KOPT-K1 (cell line): ENCODE data around the gene PLN.

Experiments used
- H3K27ac ChIP-seq: fragments of 200-600 bp; sonication (generic); 2 replicates; pipeline ENCODE4 v1.5.1; 2016; ENCODE audit warnings: antibody characterized with exemption, mild to moderate bottlenecking, low read depth, low read length; ENCODE audit not compliant: poor library complexity, severe bottlenecking
- H3K36me3 ChIP-seq: fragments of 200-600 bp; sonication (generic); 2 replicates; pipeline ENCODE4 v1.5.1; 2017; ENCODE audit warnings: antibody characterized with exemption, mild to moderate bottlenecking, low read length, moderate library complexity; ENCODE audit not compliant: insufficient read depth
- H3K9me3 ChIP-seq: fragments of 200-600 bp; sonication (generic); 2 replicates; pipeline ENCODE4 v1.5.1; 2017; ENCODE audit warnings: antibody characterized with exemption, low read length, mild to moderate bottlenecking; ENCODE audit not compliant: insufficient read depth, poor library complexity, severe bottlenecking

Gene PLN

DNA sequence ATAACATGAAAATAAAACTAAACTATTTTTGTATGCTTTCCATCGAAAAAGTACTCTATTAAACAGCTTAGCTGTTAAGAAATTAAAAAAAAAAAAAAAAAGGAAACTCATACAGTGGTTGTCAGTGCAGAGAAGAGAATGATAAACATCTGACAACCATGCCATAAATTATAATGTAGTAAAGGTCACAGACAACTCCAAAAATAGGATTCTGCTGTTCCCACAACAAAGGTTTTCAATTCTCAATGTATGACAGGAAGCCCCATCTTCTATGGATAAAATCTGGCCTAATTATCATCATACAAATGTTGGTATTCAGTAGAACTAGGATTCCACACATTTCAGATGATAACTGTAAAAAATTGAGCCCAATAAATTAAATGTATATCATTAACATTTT is 5.0 kb downstream of the PLN start:
- Histone ChIP-seq H3K36me3 (peaks cover 22% of the 10 kb centered on the region), H3K9me3 (no peaks in the 10 kb centered on the region), H3K27ac (no peak overlapping the region)

DNA sequence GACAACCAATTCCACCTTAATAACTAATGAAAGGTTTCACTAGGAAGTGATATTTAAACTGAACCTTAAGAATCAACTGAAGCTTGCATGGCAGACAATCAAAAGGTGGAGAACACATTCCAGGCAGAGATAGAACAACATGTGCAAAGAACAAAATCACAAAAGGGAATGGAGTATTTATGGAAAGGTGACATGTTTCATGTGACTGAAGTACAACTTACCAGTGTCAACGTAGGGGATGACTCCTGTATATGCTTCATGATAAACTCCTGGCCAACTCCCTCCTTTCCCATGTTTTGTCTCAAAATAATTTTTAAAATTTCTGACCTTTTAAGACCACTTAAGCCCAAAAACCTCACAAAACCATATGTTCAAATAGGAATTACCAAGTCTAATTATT is 6.6 kb downstream of the PLN start:
- Histone ChIP-seq H3K36me3 (peaks cover 22% of the 10 kb centered on the region), H3K27ac (no peak overlapping the region), H3K9me3 (no peaks in the 10 kb centered on the region)

- peak overlapping the region; percentile 39 for H3K27ac ChIP-seq
- peaks cover 35% of the 10 kb centered on the region for H3K36me3 ChIP-seq
- H3K9me3 ChIP-seq = no peaks in the 10 kb centered on the region
These were observed 10.5 kb downstream of the PLN start for GRCh38 chr6:118558464-118559217.

DNA sequence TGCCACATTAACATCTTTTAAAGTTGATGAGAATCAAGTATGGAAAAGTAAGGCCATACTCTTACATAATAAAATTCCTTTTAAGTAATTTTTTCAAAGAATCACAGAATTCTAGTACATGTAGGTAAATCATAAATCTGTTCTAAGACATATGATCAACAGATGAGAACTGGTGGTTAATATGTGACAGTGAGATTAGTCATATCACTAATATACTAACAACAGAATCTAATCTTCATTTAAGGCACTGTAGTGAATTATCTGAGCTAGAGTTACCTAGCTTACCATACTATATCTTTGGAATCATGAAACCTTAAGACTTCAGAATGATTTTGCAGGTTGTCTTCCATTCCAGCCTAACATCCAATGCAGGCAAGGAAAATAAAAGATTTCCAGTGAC is 11.6 kb downstream of the PLN start:
- Histone ChIP-seq H3K9me3 (no peaks in the 10 kb centered on the region), H3K36me3 (peaks cover 39% of the 10 kb centered on the region), H3K27ac (peak overlapping the region; percentile 39)

DNA sequence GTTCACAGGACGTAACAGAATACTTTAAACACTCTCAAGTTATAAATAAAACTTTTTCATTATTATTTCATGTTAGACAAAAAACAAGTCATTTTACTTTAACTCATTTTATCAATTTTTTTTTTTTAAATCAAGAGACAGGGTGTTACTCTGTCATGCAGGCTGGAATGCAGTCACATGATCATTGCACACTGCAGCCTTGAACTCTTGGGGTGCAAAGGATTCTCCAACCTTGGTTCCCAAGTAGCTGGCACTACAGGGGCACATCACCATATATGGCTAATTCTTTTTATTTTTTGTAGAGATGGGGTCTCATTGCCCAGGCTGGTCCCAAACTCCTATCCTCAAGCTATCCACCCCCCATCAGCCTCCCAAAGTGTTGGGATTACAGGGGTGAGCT is 14.2 kb downstream of the PLN start:
- Histone ChIP-seq H3K27ac (no peak overlapping the region), H3K9me3 (no peaks in the 10 kb centered on the region), H3K36me3 (peaks cover 38% of the 10 kb centered on the region)

DNA sequence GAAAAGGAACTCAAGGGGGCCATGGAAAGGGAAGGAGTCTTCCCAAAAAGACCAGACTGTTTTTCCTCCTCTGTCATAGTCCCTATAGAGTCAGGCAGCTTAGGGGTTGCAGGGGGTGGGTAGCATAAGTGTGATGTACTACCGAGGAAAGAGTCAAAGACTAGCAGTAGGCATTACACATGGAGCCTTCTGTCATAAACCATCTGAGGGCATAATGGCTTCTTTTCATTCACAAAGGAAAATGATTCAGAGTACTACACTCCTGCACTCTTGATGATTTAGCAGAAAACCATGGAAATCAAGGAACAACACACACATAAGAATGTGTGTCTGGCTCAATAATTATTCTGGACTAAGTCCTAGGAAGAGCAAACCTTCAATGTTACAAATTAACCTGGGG is 14.9 kb downstream of the PLN start:
- peaks cover 38% of the 10 kb centered on the region for H3K36me3 ChIP-seq
- no peaks in the 10 kb centered on the region for H3K9me3 ChIP-seq
- H3K27ac ChIP-seq = no peak overlapping the region

DNA sequence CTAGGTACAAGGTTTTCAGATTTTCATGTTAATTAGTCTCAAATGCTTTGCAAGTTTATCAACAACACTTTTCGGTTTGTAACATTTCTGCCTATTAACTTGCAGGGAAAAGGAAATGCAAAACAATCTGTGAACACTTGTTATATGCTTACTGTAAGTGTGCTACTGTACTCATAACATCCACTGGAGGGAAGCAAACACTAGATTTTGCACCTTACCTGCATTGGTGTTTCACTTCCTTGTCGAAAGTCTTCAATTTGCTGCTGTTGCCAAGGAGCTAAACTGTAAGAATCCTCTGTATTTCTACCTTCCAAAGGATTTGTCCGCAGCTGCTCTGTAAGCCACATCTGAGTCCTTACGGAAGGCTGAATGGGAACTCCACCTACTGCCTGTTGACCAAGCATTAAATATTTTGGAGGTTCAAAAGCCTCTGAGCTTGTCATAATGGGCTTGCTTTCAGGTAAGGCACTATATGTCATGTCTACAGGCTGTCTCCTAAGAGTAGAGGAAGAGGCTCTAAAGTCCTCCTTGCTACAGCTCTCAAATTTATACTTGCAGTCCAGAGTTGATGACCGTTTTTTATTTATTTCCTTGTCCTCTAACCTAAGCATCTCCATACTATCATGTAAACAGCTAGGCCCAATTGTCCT is 17.3 kb downstream of the PLN start:
- Histone ChIP-seq H3K36me3 (peaks cover 38% of the 10 kb centered on the region), H3K27ac (no peak overlapping the region), H3K9me3 (no peaks in the 10 kb centered on the region)

- H3K27ac ChIP-seq = no peak overlapping the region
- H3K9me3 ChIP-seq = no peaks in the 10 kb centered on the region
- H3K36me3 ChIP-seq = peaks cover 32% of the 10 kb centered on the region
These were observed 19.9 kb downstream of the PLN start for GRCh38 chr6:118567974-118568373.

- Histone ChIP-seq H3K9me3 (peaks cover 9% of the 10 kb centered on the region), H3K36me3 (peaks cover 27% of the 10 kb centered on the region), H3K27ac (no peak overlapping the region)
These were observed 21.4 kb downstream of the PLN start for GRCh38 chr6:118569498-118569897.

DNA sequence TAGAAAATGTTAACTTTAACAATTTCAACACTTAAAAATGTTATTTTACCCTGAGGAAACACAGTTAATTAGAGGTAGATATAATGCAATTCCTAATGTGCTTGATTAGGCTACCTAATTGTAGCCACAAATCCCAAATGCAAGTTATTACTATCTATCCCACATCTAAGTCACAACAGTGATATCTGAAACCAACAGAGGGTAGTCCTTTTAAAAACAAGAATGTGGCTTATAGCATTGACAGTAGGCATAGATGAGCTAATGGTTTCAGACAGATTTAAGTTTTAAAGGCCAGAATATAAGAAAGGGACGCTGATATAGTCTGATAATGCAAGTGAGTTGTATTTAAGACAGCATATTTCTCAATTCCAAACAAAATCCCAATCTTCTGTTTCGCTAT is 23.0 kb downstream of the PLN start:
- Histone ChIP-seq H3K27ac (no peak overlapping the region), H3K36me3 (peaks cover 27% of the 10 kb centered on the region), H3K9me3 (peaks cover 25% of the 10 kb centered on the region)

DNA sequence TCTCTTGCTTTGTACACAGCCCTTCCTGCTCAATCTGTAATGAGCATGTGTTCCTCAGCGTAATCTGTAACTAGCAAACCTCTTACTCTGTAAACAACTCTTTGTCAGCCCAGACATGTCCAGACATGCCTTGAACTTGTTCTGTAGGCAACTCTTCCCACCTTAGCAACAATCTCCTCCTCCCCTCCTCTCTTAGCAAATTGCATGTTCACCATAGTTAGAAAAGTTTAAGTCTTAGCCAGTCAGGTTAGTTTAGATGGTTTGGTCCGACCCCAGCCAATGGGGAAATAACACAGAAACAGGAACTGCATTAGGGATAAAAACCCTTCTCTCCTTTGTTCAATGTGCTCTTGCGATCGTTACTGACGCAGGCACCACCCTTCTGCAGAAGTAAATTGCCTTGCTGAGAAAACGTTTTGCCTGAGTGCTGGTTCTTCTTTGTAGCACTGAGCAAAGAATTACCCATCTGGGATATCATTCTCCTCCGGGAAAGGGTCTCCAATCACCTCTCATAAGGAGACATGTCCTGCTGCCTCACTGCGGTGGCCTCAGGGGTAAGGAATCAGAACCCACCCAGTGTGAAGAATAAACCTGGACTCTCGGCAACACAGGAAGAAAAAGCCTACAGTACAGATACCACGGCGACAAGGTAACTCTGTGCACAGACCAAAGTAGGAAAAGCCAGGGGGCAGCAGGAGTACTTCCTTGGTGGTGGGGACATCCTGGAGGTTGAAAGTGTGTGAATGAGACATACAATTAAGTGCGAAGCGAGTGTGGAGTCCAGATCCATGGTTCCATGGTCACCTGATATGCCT is 26.2 kb downstream of the PLN start:
- Histone ChIP-seq H3K27ac (no peak overlapping the region), H3K36me3 (peaks cover 56% of the 10 kb centered on the region), H3K9me3 (peaks cover 56% of the 10 kb centered on the region)

GRCh38 chr6:118577972-118578371 is 29.9 kb downstream of the PLN start:
- H3K27ac ChIP-seq = no peak overlapping the region
- H3K36me3 ChIP-seq = peaks cover 88% of the 10 kb centered on the region
- peaks cover 84% of the 10 kb centered on the region for H3K9me3 ChIP-seq

DNA sequence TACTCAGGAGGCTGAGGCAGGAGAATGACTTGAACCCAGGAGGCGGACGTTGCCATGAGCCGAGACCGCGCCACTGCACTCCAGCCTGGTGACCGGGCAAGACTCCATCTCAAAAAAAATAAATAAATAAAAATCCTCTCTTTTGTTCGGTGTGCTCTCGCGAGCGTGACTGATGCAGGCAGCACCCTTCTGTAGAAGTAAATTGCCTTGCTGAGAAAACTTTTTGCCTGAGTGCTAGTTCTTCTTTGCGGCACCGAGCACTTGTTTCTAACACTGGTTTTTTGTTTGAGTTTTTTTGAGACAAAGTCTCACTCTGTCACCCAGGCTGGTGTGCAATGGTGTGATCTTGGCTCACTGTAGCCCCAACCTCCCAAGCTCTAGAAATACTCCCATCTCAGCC is 30.5 kb downstream of the PLN start:
- peaks cover 84% of the 10 kb centered on the region for H3K9me3 ChIP-seq
- H3K36me3 ChIP-seq = peaks cover 88% of the 10 kb centered on the region
- H3K27ac ChIP-seq = no peak overlapping the region

GRCh38 chr6:118579786-118580185 is 31.7 kb downstream of the PLN start:
- Histone ChIP-seq H3K9me3 (peaks cover 73% of the 10 kb centered on the region), H3K36me3 (peaks cover 80% of the 10 kb centered on the region), H3K27ac (no peak overlapping the region)
